ENCODE data around the gene EDAR. TPM values are rescaled to one million over a fixed set of nuclear protein-coding genes. Genes with fewer than 3 reads are reported as not detected.

EDAR gene
- total and polyA plus RNA-seq, 9 of the 15 experiments (the other 6 are each of a cell fraction or from before 2014, with no cell fraction given), result 0.01 TPM; not detected in 8

- Histone ChIP-seq H3K9ac (ENCODE audit: insufficient read depth in 1 of 2, low read depth in 2 of 2, low read length in 2 of 2) (no peak overlapping the region), H3K27ac (ENCODE audit: extremely low read depth, low read depth, low read length) (no peak overlapping the region), H3K9me3 (replicated peaks; ENCODE audit: control insufficient read depth, insufficient read depth, low read depth, low read length) (no peaks in the 10 kb centered on the region), H3K9me1 (ENCODE audit: control insufficient read depth, insufficient read depth, low read length) (no peaks in the 10 kb centered on the region), H3K36me3 (ENCODE audit: control insufficient read depth, insufficient read depth, low read length) (no peaks in the 10 kb centered on the region), H3K27me3 (ENCODE audit: control insufficient read depth in 2 of 2, insufficient read depth in 2 of 2, low read length in 2 of 2) (peaks cover 55 to 80% of the 10 kb centered on the region in 2 experiments), H2AFZ (ENCODE audit: low read depth, low read length) (no peak overlapping the region), H4K20me1 (replicated peaks; ENCODE audit: control insufficient read depth, insufficient read depth, low read length) (no peaks in the 10 kb centered on the region; the same call in 1 of the 2 replicates), H3K4me3 (no peak overlapping the region), H3K79me2 (ENCODE audit: control insufficient read depth, insufficient read depth, low read length) (no peaks in the 10 kb centered on the region), H3K4me2 (ENCODE audit: insufficient read depth, low read length) (no peak overlapping the region), H3K4me1 (replicated peaks in 1 of 2; ENCODE audit: control insufficient read depth in 2 of 2, insufficient read depth in 2 of 2, low read length in 2 of 2) (peaks cover 2 to 5% of the 10 kb centered on the region in 2 experiments; a peak in 3 of 5 replicates)
- DNase-seq (ENCODE audit: extremely low read depth in 1 of 4, low spot score in 3 of 4) (no peak), FAIRE-seq (no peak), ATAC-seq (no peak)
- in situ Hi-C loops (cut with MboI), result no loop called here
- ChIA-PET CTCF (ENCODE audit: low intra/inter-chr PET ratio) (no interaction called here), POLR2A (no interaction called here)
- no peak for TF ChIP-seq GABPA (tag; conservative IDR thresholded peaks at IDR 0.05; ENCODE audit: low read depth)
- no peak for TF ChIP-seq NR2C2 (CRISPR knock-in tag; IDR thresholded peaks at IDR 0.05)
- no peak for TF ChIP-seq NR2C2 (tag; IDR thresholded peaks at IDR 0.05)
- intact Hi-C loops (cut with micrococcal nuclease), result no loop called here
- BruUV-seq (replicated peaks), result no TSS peak
- 1% methylated on average over 9 of the region's 9 CpGs for WGBS (ENCODE audit: insufficient coverage, low coverage, missing lambda C conversion rate)
Measured at GRCh38 chr2:108938077-108938710, 50.8 kb downstream of the EDAR start.

DNA sequence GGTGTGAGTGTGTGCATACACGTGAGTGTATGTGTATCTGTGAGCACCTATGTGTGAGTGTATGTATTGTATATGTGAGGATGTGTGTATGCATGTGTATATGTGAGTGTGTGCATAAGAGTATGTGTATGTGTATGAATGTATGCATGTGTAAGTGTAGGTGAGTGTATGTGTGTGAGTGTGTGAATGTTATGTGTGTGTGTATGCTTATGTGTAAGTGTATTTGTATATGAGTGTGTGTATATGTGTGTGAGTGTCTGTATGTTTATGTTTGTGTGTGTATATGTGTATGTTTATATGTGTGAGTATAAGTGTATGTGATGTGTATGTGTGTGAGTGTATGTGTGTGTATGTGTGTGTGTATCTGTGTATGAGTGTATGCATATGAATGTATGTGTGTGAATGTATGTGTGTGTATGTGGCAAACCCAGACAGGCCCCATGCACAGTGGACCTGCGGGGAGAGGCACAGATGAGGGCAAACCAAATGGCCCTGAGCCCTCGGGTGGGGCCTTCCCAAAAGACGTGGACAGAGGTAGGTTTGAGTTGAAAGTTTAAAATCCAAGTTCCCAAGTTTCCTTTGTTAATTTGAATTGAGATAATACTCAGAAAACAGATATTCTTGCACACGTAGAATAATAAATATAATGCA lies 51.5 kb downstream of the EDAR start:
- ATAC-seq, result no peak
- ChIA-PET CTCF (ENCODE audit: low intra/inter-chr PET ratio) (no interaction called here), POLR2A (no interaction called here)
- Histone ChIP-seq H3K36me3 (ENCODE audit: control insufficient read depth, insufficient read depth, low read length) (no peaks in the 10 kb centered on the region), H3K9me1 (ENCODE audit: control insufficient read depth, insufficient read depth, low read length) (no peaks in the 10 kb centered on the region), H3K27ac (ENCODE audit: extremely low read depth, low read depth, low read length) (no peak overlapping the region), H3K27me3 (ENCODE audit: control insufficient read depth in 2 of 2, insufficient read depth in 2 of 2, low read length in 2 of 2) (peaks cover 51 to 79% of the 10 kb centered on the region in 2 experiments; a peak in 4 of 5 replicates), H3K79me2 (ENCODE audit: control insufficient read depth, insufficient read depth, low read length) (no peaks in the 10 kb centered on the region), H3K4me2 (ENCODE audit: insufficient read depth, low read length) (no peak overlapping the region), H3K9me3 (replicated peaks; ENCODE audit: control insufficient read depth, insufficient read depth, low read depth, low read length) (no peaks in the 10 kb centered on the region), H3K4me1 (replicated peaks in 1 of 2; ENCODE audit: control insufficient read depth in 2 of 2, insufficient read depth in 2 of 2, low read length in 2 of 2) (peaks cover 2 to 4% of the 10 kb centered on the region in 2 experiments; a peak in 3 of 5 replicates), H4K20me1 (replicated peaks; ENCODE audit: control insufficient read depth, insufficient read depth, low read length) (no peaks in the 10 kb centered on the region), H3K4me3 (no peak overlapping the region), H3K9ac (ENCODE audit: insufficient read depth in 1 of 2, low read depth in 2 of 2, low read length in 2 of 2) (no peak overlapping the region), H2AFZ (ENCODE audit: low read depth, low read length) (no peak overlapping the region)
- BruUV-seq (replicated peaks), result no TSS peak
- FAIRE-seq, result no peak
- in situ Hi-C loops (cut with MboI) (no loop called here), intact Hi-C loops (cut with micrococcal nuclease) (no loop called here)
- no peak for TF ChIP-seq ERF (CRISPR knock-in tag; IDR thresholded peaks at IDR 0.05)
- TF ChIP-seq ARHGAP35 (IDR thresholded peaks at IDR 0.05; ENCODE audit: partially characterized antibody), result peak; percentile 61
- no peak for TF ChIP-seq MAFK (IDR thresholded peaks at IDR 0.05; ENCODE audit: low read length)
- 1% methylated on average over 5 of the region's 5 CpGs for whole genome bisulfite sequencing (ENCODE audit: insufficient coverage, low coverage, missing lambda C conversion rate)
- no peak for DNase-seq (ENCODE audit: extremely low read depth in 1 of 4, low spot score in 3 of 4)

All from K562 (cell line).